Esophagus squamous epithelium (tissue), 4 donors: Measurements from ENCODE around the gene FGGY.

ENCODE experiments used
- POLR2A ChIP-seq, 4 donors: fragments of 450-650 bp; IDR thresholded peaks; one replicate each; pipeline ENCODE4 v1.6.1; 2017; ENCODE audit warnings: antibody characterized with exemption in 4 of 4, mild to moderate bottlenecking in 4 of 4, moderate library complexity in 3 of 4
- TF ChIP-seq, protein P1 (sequence below), 6 experiments: fragments of 450-650 bp in 4 of 6; fragments of 200-600 bp in 2 of 6; sonication (generic) in 2 of 6; IDR thresholded peaks; one replicate each; pipeline ENCODE4 v1.5.1; 2016 to 2019; ENCODE audit warnings: antibody characterized with exemption in 6 of 6, mild to moderate bottlenecking in 4 of 6, moderate library complexity in 4 of 6

DNA sequence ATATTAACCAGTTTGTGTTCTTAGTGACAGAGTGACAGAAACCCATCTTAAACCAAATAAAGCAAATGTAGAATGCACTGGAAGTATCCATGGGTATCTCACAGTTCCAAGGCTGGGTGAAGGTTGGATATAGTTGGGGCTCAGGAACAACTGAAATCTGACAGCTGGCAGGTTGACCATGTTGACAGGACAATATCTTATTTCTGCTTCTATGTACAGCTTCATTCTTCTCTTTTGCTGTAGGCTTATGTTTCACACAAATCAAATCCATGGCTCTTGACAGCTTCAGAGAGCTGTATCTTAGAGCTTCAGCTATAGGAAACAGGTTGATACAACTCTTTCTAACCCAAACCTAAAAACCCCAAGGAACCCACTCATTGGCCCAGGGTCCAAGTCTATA is 34.3 kb upstream of the FGGY start:
- TF ChIP-seq, protein P1, sequence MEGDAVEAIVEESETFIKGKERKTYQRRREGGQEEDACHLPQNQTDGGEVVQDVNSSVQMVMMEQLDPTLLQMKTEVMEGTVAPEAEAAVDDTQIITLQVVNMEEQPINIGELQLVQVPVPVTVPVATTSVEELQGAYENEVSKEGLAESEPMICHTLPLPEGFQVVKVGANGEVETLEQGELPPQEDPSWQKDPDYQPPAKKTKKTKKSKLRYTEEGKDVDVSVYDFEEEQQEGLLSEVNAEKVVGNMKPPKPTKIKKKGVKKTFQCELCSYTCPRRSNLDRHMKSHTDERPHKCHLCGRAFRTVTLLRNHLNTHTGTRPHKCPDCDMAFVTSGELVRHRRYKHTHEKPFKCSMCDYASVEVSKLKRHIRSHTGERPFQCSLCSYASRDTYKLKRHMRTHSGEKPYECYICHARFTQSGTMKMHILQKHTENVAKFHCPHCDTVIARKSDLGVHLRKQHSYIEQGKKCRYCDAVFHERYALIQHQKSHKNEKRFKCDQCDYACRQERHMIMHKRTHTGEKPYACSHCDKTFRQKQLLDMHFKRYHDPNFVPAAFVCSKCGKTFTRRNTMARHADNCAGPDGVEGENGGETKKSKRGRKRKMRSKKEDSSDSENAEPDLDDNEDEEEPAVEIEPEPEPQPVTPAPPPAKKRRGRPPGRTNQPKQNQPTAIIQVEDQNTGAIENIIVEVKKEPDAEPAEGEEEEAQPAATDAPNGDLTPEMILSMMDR (IDR thresholded peaks at IDR 0.05), result no peak
- no peak for TF ChIP-seq POLR2A (IDR thresholded peaks at IDR 0.05)
